HepG2 (cell line): ENCODE results near the gene ETS2. TPM values are rescaled to one million over a fixed set of nuclear protein-coding genes. Genes with fewer than 3 reads are reported as not detected.

ENCODE experiments used
- CENPT ChIP-seq: sonication (generic); formaldehyde crosslinking; IDR thresholded peaks from 2 replicates; pipeline ENCODE4 v1.8.0; 2022; ENCODE audit warnings: low read depth, mild to moderate bottlenecking, moderate library complexity, missing genetic modification reagents
- KMT2B ChIP-seq: IDR thresholded peaks from 2 replicates; pipeline ENCODE4 v1.6.1; 2016; ENCODE audit warnings: missing genetic modification reagents, missing compliant biosample characterization
- NR2F6 ChIP-seq, 2 experiments: IDR thresholded peaks; 2 replicates each; pipeline ENCODE4 v1.6.1; 2016; ENCODE audit warnings: antibody characterized with exemption in 1 of 2, mild to moderate bottlenecking in 1 of 2
- NR3C1 ChIP-seq: sonication (generic); formaldehyde crosslinking; IDR thresholded peaks from 2 replicates; pipeline ENCODE4 v1.4.0; 2020; ENCODE audit warnings: missing genetic modification reagents
- ONECUT2 ChIP-seq: sonication (generic); formaldehyde crosslinking; IDR thresholded peaks from 2 replicates; pipeline ENCODE4 v1.4.0; 2020; ENCODE audit warnings: missing genetic modification reagents
- RAD21 ChIP-seq: fragments of 450-650 bp; formaldehyde crosslinking; IDR thresholded peaks from 2 replicates; pipeline ENCODE4 v1.5.0; 2020; ENCODE audit warnings: mild to moderate bottlenecking
- RBM39 ChIP-seq: fragments of 200-400 bp; formaldehyde crosslinking; IDR thresholded peaks from one replicate; pipeline ENCODE4 v1.6.1; 2018; ENCODE audit warnings: antibody characterized with exemption, mild to moderate bottlenecking, low read depth, low read length; ENCODE audit not compliant: poor library complexity, severe bottlenecking
- RFXAP ChIP-seq: sonication (generic); formaldehyde crosslinking; IDR thresholded peaks from 2 replicates; pipeline ENCODE4 v1.4.0; 2020; ENCODE audit warnings: missing genetic modification reagents, borderline replicate concordance
- SIX4 ChIP-seq: sonication (generic); formaldehyde crosslinking; IDR thresholded peaks from 2 replicates; pipeline ENCODE4 v1.4.0; 2020; ENCODE audit warnings: missing genetic modification reagents
- TBX2 ChIP-seq: sonication (generic); formaldehyde crosslinking; IDR thresholded peaks from 2 replicates; pipeline ENCODE4 v1.5.0; 2020; ENCODE audit warnings: missing genetic modification reagents, mild to moderate bottlenecking, borderline replicate concordance
- ZNF343 ChIP-seq: sonication (generic); formaldehyde crosslinking; IDR thresholded peaks from 2 replicates; pipeline ENCODE4 v1.4.0; 2020; ENCODE audit warnings: mild to moderate bottlenecking, missing genetic modification reagents
- ZNF644 ChIP-seq: IDR thresholded peaks from 2 replicates; pipeline ENCODE4 v1.6.1; 2016; ENCODE audit warnings: low read depth
- ZNF749 ChIP-seq: sonication (generic); formaldehyde crosslinking; IDR thresholded peaks from 2 replicates; pipeline ENCODE4 v1.8.0; 2022; ENCODE audit warnings: mild to moderate bottlenecking, missing genetic modification reagents, moderate library complexity, borderline replicate concordance
- ZNF792 ChIP-seq: IDR thresholded peaks from 2 replicates; pipeline ENCODE4 v1.6.1; 2016
- polyA plus RNA-seq, 8 experiments: library from polyadenylated mRNA; depleted of rRNA in 3 of 8; stranded (reverse) in 7 of 8; unstranded in 1 of 8; fragments of >200 nt; fragmentation: Illumina TruSeq in 4 of 8; extraction: Trizol in 4 of 8; gene quantifications; 2 replicates each; pipeline versions ENCODE4 v1.2.1 to v1.2.3, GENCODE V29; 2011 to 2016; ENCODE audit warnings: low read depth in 4 of 8, missing spikeins in 1 of 8, mixed read lengths in 1 of 8; ENCODE audit not compliant: insufficient read depth in 1 of 8
- total RNA-seq, 5 experiments: library from RNA; depleted of rRNA; stranded (reverse); fragments of >200 nt; fragmentation: Illumina TruSeq; extraction: Trizol; gene quantifications; 2 replicates each; pipeline ENCODE4 v1.2.3, GENCODE V29; 2016; ENCODE audit warnings: low read depth in 1 of 5
- TF ChIP-seq, protein P1 (sequence below): IDR thresholded peaks from 2 replicates; pipeline ENCODE4 v1.4.0; 2020; ENCODE audit warnings: mild to moderate bottlenecking, missing genetic modification reagents
- TF ChIP-seq, protein P2 (sequence below): fragments of 450-650 bp; IDR thresholded peaks from 2 replicates; pipeline ENCODE4 v1.6.1; 2017
- TF ChIP-seq, protein P3 (sequence below), 2 experiments: fragments of 450-650 bp in 1 of 2; sonication (generic) in 1 of 2; formaldehyde crosslinking in 1 of 2; IDR thresholded peaks; 2 replicates each; pipeline versions ENCODE4 v1.6.1 to v1.8.0; 2016 to 2022; ENCODE audit warnings: antibody characterized with exemption in 1 of 2, mild to moderate bottlenecking in 1 of 2, missing genetic modification reagents in 1 of 2

Gene ETS2
- total and polyA plus RNA-seq, 2 of the 13 experiments (the other 11 are each of a cell fraction or from before 2014, with no cell fraction given), result 24.6 to 64.4 TPM

DNA sequence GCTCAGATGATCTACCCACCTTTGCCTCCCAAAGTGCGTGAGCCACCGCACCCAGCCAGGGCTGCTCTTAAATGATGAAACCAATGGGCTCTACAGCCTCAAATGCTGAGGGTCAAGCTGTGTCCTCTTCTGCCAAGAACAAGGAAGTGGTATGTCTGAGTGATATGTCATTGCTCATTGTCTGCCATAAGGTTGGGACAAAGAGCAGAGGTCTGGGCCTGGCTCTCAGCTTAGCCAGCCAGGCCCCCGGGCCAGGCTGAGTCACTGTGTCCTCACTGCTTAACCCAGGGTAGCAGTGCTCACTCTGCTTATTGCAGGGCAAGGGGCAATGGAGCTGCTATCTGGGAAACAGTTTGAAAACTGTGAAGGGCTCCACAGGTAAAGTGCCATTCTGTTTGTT is 8.3 kb upstream of the ETS2 start (continued):
- TF ChIP-seq, protein P1, sequence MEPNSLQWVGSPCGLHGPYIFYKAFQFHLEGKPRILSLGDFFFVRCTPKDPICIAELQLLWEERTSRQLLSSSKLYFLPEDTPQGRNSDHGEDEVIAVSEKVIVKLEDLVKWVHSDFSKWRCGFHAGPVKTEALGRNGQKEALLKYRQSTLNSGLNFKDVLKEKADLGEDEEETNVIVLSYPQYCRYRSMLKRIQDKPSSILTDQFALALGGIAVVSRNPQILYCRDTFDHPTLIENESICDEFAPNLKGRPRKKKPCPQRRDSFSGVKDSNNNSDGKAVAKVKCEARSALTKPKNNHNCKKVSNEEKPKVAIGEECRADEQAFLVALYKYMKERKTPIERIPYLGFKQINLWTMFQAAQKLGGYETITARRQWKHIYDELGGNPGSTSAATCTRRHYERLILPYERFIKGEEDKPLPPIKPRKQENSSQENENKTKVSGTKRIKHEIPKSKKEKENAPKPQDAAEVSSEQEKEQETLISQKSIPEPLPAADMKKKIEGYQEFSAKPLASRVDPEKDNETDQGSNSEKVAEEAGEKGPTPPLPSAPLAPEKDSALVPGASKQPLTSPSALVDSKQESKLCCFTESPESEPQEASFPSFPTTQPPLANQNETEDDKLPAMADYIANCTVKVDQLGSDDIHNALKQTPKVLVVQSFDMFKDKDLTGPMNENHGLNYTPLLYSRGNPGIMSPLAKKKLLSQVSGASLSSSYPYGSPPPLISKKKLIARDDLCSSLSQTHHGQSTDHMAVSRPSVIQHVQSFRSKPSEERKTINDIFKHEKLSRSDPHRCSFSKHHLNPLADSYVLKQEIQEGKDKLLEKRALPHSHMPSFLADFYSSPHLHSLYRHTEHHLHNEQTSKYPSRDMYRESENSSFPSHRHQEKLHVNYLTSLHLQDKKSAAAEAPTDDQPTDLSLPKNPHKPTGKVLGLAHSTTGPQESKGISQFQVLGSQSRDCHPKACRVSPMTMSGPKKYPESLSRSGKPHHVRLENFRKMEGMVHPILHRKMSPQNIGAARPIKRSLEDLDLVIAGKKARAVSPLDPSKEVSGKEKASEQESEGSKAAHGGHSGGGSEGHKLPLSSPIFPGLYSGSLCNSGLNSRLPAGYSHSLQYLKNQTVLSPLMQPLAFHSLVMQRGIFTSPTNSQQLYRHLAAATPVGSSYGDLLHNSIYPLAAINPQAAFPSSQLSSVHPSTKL, result peak; percentile 46
- TF ChIP-seq RFXAP (CRISPR knock-in tag) (0 out of 2 replicates have a peak, but pooled peaks have one; percentile 25), ZNF644 (CRISPR knock-in tag) (peak; percentile 75; the same call in 1 of the 2 replicates), ZNF749 (CRISPR knock-in tag) (no peak), NR2F6 (IDR thresholded peaks at IDR 0.05) (no peak), NR2F6 (CRISPR knock-in tag; IDR thresholded peaks at IDR 0.05) (peak; percentile 35; the same call in 1 of the 2 replicates), KMT2B (CRISPR knock-in tag) (no peak; the same call in 1 of the 2 replicates), RBM39 (no peak), RAD21 (CRISPR knock-in tag) (no peak; the same call in 1 of the 2 replicates), CENPT (CRISPR knock-in tag) (no peak), NR3C1 (CRISPR knock-in tag) (no peak), SIX4 (0 out of 2 replicates have a peak, but pooled peaks have one; percentile 20), ZNF792 (no peak), ZNF343 (no peak), ONECUT2 (no peak), TBX2 (CRISPR knock-in tag) (peak; percentile 70)
- TF ChIP-seq, protein P2, sequence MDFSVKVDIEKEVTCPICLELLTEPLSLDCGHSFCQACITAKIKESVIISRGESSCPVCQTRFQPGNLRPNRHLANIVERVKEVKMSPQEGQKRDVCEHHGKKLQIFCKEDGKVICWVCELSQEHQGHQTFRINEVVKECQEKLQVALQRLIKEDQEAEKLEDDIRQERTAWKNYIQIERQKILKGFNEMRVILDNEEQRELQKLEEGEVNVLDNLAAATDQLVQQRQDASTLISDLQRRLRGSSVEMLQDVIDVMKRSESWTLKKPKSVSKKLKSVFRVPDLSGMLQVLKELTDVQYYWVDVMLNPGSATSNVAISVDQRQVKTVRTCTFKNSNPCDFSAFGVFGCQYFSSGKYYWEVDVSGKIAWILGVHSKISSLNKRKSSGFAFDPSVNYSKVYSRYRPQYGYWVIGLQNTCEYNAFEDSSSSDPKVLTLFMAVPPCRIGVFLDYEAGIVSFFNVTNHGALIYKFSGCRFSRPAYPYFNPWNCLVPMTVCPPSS, result no peak
- TF ChIP-seq, protein P3, sequence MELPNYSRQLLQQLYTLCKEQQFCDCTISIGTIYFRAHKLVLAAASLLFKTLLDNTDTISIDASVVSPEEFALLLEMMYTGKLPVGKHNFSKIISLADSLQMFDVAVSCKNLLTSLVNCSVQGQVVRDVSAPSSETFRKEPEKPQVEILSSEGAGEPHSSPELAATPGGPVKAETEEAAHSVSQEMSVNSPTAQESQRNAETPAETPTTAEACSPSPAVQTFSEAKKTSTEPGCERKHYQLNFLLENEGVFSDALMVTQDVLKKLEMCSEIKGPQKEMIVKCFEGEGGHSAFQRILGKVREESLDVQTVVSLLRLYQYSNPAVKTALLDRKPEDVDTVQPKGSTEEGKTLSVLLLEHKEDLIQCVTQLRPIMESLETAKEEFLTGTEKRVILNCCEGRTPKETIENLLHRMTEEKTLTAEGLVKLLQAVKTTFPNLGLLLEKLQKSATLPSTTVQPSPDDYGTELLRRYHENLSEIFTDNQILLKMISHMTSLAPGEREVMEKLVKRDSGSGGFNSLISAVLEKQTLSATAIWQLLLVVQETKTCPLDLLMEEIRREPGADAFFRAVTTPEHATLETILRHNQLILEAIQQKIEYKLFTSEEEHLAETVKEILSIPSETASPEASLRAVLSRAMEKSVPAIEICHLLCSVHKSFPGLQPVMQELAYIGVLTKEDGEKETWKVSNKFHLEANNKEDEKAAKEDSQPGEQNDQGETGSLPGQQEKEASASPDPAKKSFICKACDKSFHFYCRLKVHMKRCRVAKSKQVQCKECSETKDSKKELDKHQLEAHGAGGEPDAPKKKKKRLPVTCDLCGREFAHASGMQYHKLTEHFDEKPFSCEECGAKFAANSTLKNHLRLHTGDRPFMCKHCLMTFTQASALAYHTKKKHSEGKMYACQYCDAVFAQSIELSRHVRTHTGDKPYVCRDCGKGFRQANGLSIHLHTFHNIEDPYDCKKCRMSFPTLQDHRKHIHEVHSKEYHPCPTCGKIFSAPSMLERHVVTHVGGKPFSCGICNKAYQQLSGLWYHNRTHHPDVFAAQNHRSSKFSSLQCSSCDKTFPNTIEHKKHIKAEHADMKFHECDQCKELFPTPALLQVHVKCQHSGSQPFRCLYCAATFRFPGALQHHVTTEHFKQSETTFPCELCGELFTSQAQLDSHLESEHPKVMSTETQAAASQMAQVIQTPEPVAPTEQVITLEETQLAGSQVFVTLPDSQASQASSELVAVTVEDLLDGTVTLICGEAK (IDR thresholded peaks at IDR 0.05), result no peak
- TF ChIP-seq, protein P3 (CRISPR knock-in tag; IDR thresholded peaks at IDR 0.05), result 0 out of 2 replicates have a peak, but pooled peaks have one; percentile 28
